Psoas muscle (tissue), 8 donors: ENCODE data around the gene RBM14. TPM values are rescaled to one million over a fixed set of nuclear protein-coding genes. Genes with fewer than 3 reads are reported as not detected.

ENCODE experiments used
- ATAC-seq, 4 donors: fragments of 200-7000 bp; cut with Tn5 transposase; one replicate each; pipeline ENCODE4 v1.9.1; 2020; ENCODE audit warnings: moderate library complexity in 3 of 4, mild to moderate bottlenecking in 2 of 4
- DNase-seq, 2 donors: peaks; one replicate each; pipeline ENCODE4 v3.0.0-alpha.2; 2020
- H3K27ac ChIP-seq: fragments of 200-600 bp; one replicate; pipeline ENCODE4 v1.8.0; 2022
- H3K27me3 ChIP-seq, 3 donors: fragments of 200-600 bp in 1 of 3; one replicate each; pipeline versions ENCODE4 v1.6.1 to v1.8.0; 2013 to 2022; ENCODE audit warnings: low read length in 2 of 3, mild to moderate bottlenecking in 2 of 3, moderate library complexity in 1 of 3; ENCODE audit not compliant: insufficient read depth in 3 of 3
- H3K36me3 ChIP-seq, 2 donors: fragments of 200-600 bp in 1 of 2; one replicate each; pipeline versions ENCODE4 v1.6.1 to v1.8.0; 2013 to 2022; ENCODE audit warnings: low read depth in 1 of 2, mild to moderate bottlenecking in 1 of 2, moderate library complexity in 1 of 2; ENCODE audit not compliant: insufficient read depth in 1 of 2
- H3K4me1 ChIP-seq: fragments of 200-600 bp; one replicate; pipeline ENCODE4 v1.8.0; 2022
- H3K4me3 ChIP-seq: fragments of 200-600 bp; one replicate; pipeline ENCODE4 v1.8.0; 2022; ENCODE audit warnings: mild to moderate bottlenecking
- H3K9me3 ChIP-seq: fragments of 200-600 bp; one replicate; pipeline ENCODE4 v1.8.0; 2022
- WGBS, 3 donors: extraction: QIAGEN DNeasy Blood & Tissue Kit; methylation state at CpG; one replicate each; pipeline versions ENCODE4 v1.1.6 to v1.1.7; 2013; 5-methylcytosine and 5-hydroxymethylcytosine counted together
- intact Hi-C, 2 donors: fragments of 100-400 bp; cut with DNase I; formaldehyde crosslinking; loops; one replicate each; pipeline versions ENCODE4 v1.11.0 to v1.14.2; 2022
- polyA plus RNA-seq, 3 donors: library from polyadenylated mRNA; stranded (reverse); fragments of 200-250 nt; gene quantifications; one replicate each; pipeline ENCODE4 v1.2.3, GENCODE V29; 2013
- total RNA-seq, 4 donors: library from RNA; stranded (reverse); fragmentation: NEBNext Ultra II Directional in 2 of 4; extraction: Animal tissue kit (Norgen Biotek cat#: 25700) in 2 of 4; gene quantifications; one replicate each; pipeline versions ENCODE4 v1.2.1 to v1.2.4, GENCODE V29; 2021 to 2023
- TF ChIP-seq, protein P1 (sequence below): fragments of 200-600 bp; IDR thresholded peaks from one replicate; pipeline ENCODE4 v1.8.0; 2022; ENCODE audit warnings: antibody characterized with exemption
- donor health status: healthy with polysubstance abuse.
- donor health status: DM: no; HTN: no; CAD: no; lungs with moderate emphysema.
- donor health status: Bipolar disorder and iron deficiency.
- donor health status: healthy.
- donor health status: DM: yes; HTN: yes; CAD: no.
- donor health status: DM: no; HTN: no; CAD: no.
- donor health status: DM: no; HTN: no; CAD: no.
- donor health status: DM: yes; HTN: yes; CAD: no.

RBM14 gene
- total and polyA plus RNA-seq, 7 donors: 15.0 to 39.3 (median 22.6) TPM

DNA sequence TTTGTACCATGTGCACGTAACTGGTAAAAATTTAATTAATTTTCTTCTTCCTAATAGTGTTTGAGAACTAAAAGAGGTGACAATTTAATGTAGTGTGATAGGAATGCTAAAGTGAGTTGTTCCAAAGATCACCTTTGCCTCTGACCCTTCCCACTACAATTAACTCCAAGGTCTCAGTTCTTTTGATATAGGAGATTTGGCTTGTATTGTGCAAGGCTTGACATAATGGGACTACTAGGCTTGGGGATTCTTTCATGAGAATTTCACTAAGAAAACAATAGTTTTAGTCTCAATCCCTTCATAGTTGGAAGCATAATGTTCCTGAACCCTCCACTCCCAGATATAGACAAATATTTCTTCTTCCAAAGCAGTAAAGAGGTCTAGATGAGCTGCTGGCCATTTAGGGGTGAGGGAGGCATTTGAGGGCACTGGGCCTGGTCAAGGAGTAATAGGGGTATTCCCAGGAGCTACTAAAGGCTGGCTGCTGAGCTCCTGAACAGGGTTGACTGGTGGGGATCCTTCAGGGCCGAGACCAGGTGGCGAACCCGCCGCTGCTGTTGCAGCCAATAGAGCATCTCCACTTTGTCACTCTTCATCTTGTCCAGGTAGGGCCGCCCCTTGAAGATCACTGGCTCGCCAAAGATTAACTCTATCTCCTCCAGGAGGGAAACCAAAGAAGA lies 26.3 kb upstream of the RBM14 start:
- intact Hi-C loops: loop anchor here (5.0 kb wide), 2 partner anchors 87 to 242 kb away; partner anchors contain the start of gene RBM4B (in 1 of the 2)
- no peak for ATAC-seq
- no peak overlapping the region for H3K27ac ChIP-seq

DNA sequence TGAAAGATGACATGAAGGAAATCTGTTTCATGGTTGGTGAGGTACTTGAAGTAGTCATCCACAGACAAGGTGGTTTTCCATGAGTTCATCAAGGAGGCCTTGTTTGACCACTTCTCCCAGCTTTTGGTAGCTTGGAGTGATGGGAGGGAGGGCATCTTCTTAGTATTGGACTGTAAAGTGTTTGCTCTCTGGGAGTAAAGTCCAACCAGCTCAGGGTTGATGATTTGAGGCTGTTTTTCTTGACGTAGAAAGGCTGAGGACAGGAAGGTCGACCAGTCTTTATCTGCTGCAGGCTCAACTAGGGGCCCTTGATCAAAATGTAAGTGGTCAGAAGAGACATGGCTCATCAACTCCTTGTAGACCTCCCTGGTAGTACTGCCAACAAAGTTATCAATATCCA lies 25.3 kb upstream of the RBM14 start:
- DNase-seq (no peak), ATAC-seq (no peak)
- H3K27me3 ChIP-seq: no peaks in the 10 kb centered on the region
- H3K27ac ChIP-seq: no peak overlapping the region
- H3K36me3 ChIP-seq: no peaks in the 10 kb centered on the region
- intact Hi-C loops: loop anchor here (5.0 kb wide), 2 partner anchors 86 to 241 kb away; partner anchors contain the start of gene RBM4B (in 1 of the 2)
- no peaks in the 10 kb centered on the region for H3K9me3 ChIP-seq
- TF ChIP-seq, protein P1, sequence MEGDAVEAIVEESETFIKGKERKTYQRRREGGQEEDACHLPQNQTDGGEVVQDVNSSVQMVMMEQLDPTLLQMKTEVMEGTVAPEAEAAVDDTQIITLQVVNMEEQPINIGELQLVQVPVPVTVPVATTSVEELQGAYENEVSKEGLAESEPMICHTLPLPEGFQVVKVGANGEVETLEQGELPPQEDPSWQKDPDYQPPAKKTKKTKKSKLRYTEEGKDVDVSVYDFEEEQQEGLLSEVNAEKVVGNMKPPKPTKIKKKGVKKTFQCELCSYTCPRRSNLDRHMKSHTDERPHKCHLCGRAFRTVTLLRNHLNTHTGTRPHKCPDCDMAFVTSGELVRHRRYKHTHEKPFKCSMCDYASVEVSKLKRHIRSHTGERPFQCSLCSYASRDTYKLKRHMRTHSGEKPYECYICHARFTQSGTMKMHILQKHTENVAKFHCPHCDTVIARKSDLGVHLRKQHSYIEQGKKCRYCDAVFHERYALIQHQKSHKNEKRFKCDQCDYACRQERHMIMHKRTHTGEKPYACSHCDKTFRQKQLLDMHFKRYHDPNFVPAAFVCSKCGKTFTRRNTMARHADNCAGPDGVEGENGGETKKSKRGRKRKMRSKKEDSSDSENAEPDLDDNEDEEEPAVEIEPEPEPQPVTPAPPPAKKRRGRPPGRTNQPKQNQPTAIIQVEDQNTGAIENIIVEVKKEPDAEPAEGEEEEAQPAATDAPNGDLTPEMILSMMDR: no peak
- H3K4me1 ChIP-seq: peaks cover 15% of the 10 kb centered on the region
- no peak overlapping the region for H3K4me3 ChIP-seq
- WGBS, 3 donors: 86 to 95% (median 88%) methylated on average over 2 of the region's 2 CpGs

More for the DNA sequence above, 26.3 kb upstream of the RBM14 start:
- WGBS, 3 donors: 96 to 99% (median 97%) methylated on average over 7 of the region's 7 CpGs
- H3K4me3 ChIP-seq: no peak overlapping the region
- no peaks in the 10 kb centered on the region for H3K36me3 ChIP-seq
- DNase-seq: no peak
- H3K27me3 ChIP-seq: no peaks in the 10 kb centered on the region
- TF ChIP-seq, protein P1: no peak
- no peaks in the 10 kb centered on the region for H3K9me3 ChIP-seq
- peaks cover 15% of the 10 kb centered on the region for H3K4me1 ChIP-seq

DNA sequence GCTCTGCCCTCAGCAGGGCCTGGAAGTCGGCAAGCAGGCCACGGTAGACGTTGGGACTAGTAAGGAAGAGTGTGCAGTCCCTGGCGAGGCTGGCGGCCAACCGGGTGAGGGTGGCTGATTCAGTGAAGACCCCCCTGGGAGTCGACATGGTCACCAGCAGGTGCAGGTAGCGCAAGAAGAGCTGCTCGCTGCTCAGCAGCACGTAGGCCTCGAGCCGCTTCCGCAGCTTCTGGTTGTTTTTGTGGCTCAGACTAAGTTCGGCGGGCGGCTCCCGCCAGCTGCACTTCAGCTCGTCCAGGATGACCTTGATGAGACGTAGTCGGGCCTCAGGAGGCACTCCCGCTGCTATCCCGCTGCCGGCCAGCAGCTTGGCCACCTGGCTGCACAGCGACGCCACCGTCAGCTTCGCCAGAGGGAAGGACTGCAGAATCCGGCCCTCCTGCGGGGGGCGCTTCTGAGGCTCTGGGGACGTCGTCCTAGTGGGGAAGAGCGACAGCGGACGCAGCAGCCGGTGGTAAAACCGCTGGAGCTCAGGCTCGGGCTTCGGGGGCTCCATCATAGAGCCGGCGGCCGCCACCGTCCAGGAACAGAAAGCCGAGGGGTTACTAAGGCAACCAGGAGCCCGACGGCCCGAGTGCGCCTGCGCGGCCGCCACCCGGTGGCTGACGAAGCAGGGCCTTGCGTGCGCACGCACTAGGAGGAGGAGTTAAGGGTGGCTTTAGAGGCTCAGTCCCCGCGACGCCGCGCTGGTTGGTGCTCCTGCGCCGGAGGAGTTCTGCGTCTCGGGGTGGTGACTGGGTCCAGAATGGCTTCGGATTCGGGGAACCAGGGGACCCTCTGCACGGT lies 23.8 kb upstream of the RBM14 start, which contains the start of the genes CCDC87 and CCS:
Gene CCDC87, minus strand, starts transcription at position 607 of the 846 bp plus-strand sequence. Its CDS starts 48 bp downstream, at position 559.
Gene CCS, plus strand, starts transcription at position 729 of the 846 bp plus-strand sequence. Its CDS starts 77 bp downstream, at position 806.
- H3K4me3 ChIP-seq: peak within 1 kb of the TSS; percentile 92
- intact Hi-C loops: loop anchor here (5.0 kb wide), 2 partner anchors 85 to 240 kb away; partner anchors contain the start of gene RBM4B (in 1 of the 2)
- no peaks in the 10 kb centered on the region for H3K9me3 ChIP-seq
- WGBS, 3 donors: 12 to 13% (median 13%) methylated on average over 67 to 68 of the region's 68 CpGs
- H3K27me3 ChIP-seq: no peaks in the 10 kb centered on the region
- TF ChIP-seq, protein P1: peak; percentile 66
- peak within 1 kb of the TSS; percentile 84 for H3K27ac ChIP-seq
- peak; percentile 98 to 99 for DNase-seq
- H3K36me3 ChIP-seq: no peaks in the 10 kb centered on the region
- ATAC-seq: peak; percentile 98 to 99 (median 98)
- peaks cover 15% of the 10 kb centered on the region for H3K4me1 ChIP-seq

DNA sequence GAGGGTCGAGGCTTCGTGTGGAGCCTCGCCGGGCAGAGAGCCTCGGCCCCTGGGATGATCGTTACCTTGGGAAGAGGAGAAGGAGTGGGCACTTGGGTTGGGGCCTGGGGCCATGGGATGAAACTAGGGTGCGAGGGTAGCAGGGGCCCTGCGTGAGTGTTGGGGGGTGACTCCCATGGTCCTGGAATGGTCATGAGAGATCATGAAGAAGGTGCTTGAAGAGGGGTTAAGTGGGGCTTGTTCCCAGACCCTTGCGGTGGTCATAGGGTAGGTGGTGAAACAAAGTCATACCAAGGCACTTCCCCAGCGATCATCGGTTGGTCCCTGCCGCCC lies 23.2 kb upstream of the RBM14 start:
- Histone ChIP-seq H3K36me3 (no peaks in the 10 kb centered on the region), H3K9me3 (no peaks in the 10 kb centered on the region), H3K27ac (peak overlapping the region; percentile 84), H3K4me3 (peak overlapping the region; percentile 92), H3K4me1 (peaks cover 15% of the 10 kb centered on the region), H3K27me3 (no peaks in the 10 kb centered on the region)
- TF ChIP-seq, protein P1: no peak
- ATAC-seq: peak in 1 of 4 donors; percentile 4
- no peak for DNase-seq
- WGBS, 3 donors: 7 to 9% (median 7%) methylated on average over 12 of the region's 12 CpGs
- intact Hi-C loops: loop anchor here (5.0 kb wide), 2 partner anchors 84 to 239 kb away; partner anchors contain the start of gene RBM4B (in 1 of the 2)
